Kidney (tissue), 14 donors: ENCODE measurements around the gene ACAD8. TPM values are rescaled to one million over a fixed set of nuclear protein-coding genes. Genes with fewer than 3 reads are reported as not detected.
"Not testable (repeated sequence)": the region's sequence is repeated elsewhere in the genome, so short reads cannot be mapped to it uniquely, and the experiment has no call there.

Experiments used
- DNase-seq, 5 donors: peaks; one replicate each; pipeline ENCODE4 v3.0.0-alpha.2; 2013 to 2020
- FAIRE-seq: peaks from 2 replicates; lab custom pipeline; 2012; peaks lifted over from hg19 to GRCh38; lab: Jason Lieb, UNC
- H3K27ac ChIP-seq, 2 donors: one replicate each; pipeline ENCODE4 v1.7.0; 2013; ENCODE audit warnings: low read depth in 2 of 2, low read length in 2 of 2, inconsistent platforms in 1 of 2
- H3K27me3 ChIP-seq: one replicate; pipeline ENCODE4 v1.7.1; 2013; ENCODE audit warnings: low read length, inconsistent platforms; ENCODE audit not compliant: control insufficient read depth, insufficient read depth
- H3K36me3 ChIP-seq, 3 donors: one replicate each; pipeline versions ENCODE4 v1.7.0 to v1.7.1; 2013; ENCODE audit warnings: low read length in 3 of 3, control low read depth in 1 of 3, inconsistent platforms in 1 of 3; ENCODE audit not compliant: insufficient read depth in 3 of 3, control insufficient read depth in 2 of 3
- H3K4me1 ChIP-seq, 3 donors: one replicate each; pipeline versions ENCODE4 v1.7.0 to v1.7.1; 2013; ENCODE audit warnings: low read length in 3 of 3, inconsistent platforms in 1 of 3, low read depth in 1 of 3; ENCODE audit not compliant: control insufficient read depth in 2 of 3, insufficient read depth in 2 of 3
- H3K4me3 ChIP-seq, 3 donors: one replicate each; pipeline versions ENCODE4 v1.7.0 to v1.8.1; 2013; ENCODE audit warnings: low read length in 3 of 3, control low read depth in 1 of 3, inconsistent platforms in 1 of 3
- H3K9ac ChIP-seq, 3 donors: one replicate each; pipeline versions ENCODE4 v1.7.0 to v1.7.1; 2013; ENCODE audit warnings: low read length in 3 of 3, control low read depth in 1 of 3, inconsistent platforms in 1 of 3
- H3K9me3 ChIP-seq, 3 donors: one replicate each; pipeline versions ENCODE4 v1.7.0 to v1.7.1; 2013; ENCODE audit warnings: low read length in 3 of 3, control low read depth in 1 of 3, inconsistent platforms in 1 of 3; ENCODE audit not compliant: control insufficient read depth in 2 of 3, insufficient read depth in 1 of 3
- intact Hi-C: fragments of 100-400 bp; cut with DNase I; formaldehyde crosslinking; loops from one replicate; pipeline ENCODE4 v1.11.1; 2022
- polyA plus RNA-seq: library from polyadenylated mRNA; stranded (reverse); fragments of 350-450 nt; fragmentation: Illumina TruSeq; extraction: RNeasy Lipid Tissue Mini Kit (QIAGEN cat#74804); gene quantifications from one replicate; pipeline ENCODE4 v1.2.3, GENCODE V29; 2014; ENCODE audit warnings: low read depth, low replicate concordance; ENCODE audit not compliant: insufficient read depth
- total RNA-seq: library from RNA; stranded (reverse); fragmentation: NEBNext Ultra II Directional; extraction: Animal tissue kit (Norgen Biotek cat#: 25700); gene quantifications from one replicate; pipeline ENCODE4 v1.2.1, GENCODE V29; 2021
- TF ChIP-seq, protein P1 (sequence below): IDR thresholded peaks from 3 replicates; pipeline ENCODE4 v1.5.1; 2012; ENCODE audit warnings: mild to moderate bottlenecking, moderate library complexity, borderline replicate concordance; ENCODE audit not compliant: insufficient read depth; ENCODE audit errors: extremely low read depth
- donor health status: control.
- donor health status: control.
- donor health status: control.
- donor health status: control.
- donor health status: control.
- donor health status: DM: yes; HTN: yes; CAD: no.
- donor health status: Normal renal cell carcinoma (clear cell type).

The ACAD8 gene
- total and polyA plus RNA-seq, 2 donors from 2014 or later = 28.1 to 42.1 TPM

DNA sequence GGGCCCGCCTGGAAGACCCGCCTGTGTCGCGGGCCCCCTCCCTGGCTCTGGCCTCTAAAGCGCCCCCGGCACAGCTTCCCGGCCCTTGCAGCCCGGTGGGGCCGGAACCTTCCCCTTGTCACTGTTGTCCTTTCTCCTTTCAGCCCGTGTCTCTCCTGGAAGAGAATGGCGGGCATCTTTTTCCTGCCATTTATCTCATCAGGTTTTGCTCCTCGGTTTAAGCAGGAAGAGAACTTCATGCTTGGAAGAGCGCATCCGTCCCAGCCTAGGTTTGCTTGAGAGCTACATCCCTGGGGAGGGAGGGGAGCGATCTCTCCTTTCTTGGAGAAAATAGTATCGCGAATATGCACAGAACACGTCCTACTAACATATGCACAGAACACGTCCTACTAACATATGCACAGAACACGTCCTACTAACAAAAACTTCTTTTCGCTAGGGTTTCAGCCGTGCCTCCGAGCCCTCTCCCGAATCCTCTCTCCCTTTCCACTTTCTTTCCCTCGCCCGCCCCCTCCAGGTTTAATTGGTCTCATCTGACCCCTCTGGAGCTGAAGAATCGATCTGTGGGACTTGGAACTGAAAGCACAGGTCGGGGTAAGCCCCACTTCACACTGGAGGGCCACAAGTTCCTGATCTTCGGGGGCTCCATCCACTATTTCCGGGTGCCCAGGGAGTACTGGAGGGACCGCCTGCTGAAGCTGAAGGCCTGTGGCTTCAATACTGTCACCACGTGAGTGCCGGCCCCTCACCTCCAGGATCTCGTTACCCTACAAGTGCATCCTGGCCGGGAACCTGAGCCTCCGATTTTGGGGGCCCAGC lies 24.0 kb downstream of the ACAD8 start:
- peak in 2 of 5 donors; percentile 67 for DNase-seq
- intact Hi-C loops = no loop called here
- Histone ChIP-seq H3K9me3 (no peaks in the 10 kb centered on the region), H3K4me1 (peaks cover 0 to 9% (median 0%) of the 10 kb centered on the region in 3 donors), H3K27me3 (peaks cover 25% of the 10 kb centered on the region), H3K27ac (no peak overlapping the region), H3K36me3 (no peaks in the 10 kb centered on the region), H3K9ac (no peak overlapping the region), H3K4me3 (no peak overlapping the region)
- FAIRE-seq = no peak
- TF ChIP-seq, protein P1, sequence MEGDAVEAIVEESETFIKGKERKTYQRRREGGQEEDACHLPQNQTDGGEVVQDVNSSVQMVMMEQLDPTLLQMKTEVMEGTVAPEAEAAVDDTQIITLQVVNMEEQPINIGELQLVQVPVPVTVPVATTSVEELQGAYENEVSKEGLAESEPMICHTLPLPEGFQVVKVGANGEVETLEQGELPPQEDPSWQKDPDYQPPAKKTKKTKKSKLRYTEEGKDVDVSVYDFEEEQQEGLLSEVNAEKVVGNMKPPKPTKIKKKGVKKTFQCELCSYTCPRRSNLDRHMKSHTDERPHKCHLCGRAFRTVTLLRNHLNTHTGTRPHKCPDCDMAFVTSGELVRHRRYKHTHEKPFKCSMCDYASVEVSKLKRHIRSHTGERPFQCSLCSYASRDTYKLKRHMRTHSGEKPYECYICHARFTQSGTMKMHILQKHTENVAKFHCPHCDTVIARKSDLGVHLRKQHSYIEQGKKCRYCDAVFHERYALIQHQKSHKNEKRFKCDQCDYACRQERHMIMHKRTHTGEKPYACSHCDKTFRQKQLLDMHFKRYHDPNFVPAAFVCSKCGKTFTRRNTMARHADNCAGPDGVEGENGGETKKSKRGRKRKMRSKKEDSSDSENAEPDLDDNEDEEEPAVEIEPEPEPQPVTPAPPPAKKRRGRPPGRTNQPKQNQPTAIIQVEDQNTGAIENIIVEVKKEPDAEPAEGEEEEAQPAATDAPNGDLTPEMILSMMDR = no peak

DNA sequence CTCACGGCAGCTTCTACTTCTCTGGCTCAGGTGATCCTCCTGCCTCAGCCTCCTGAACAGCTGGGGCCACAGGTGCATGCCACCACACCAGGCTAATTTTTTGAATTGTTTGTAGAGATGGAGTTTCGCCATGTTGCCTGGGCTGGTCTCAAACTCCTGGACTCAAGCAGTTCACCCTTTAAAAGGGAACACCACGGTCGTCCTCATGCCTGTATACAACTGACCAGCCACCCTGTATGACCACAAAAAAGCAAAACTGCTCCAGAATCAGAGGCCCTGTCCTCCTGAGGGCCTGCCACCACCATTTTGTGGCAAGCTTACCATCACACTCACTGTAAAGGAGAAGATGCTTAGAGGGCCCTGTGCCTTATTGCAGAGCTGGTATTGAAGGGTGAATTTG lies 25.0 kb downstream of the ACAD8 start:
- intact Hi-C loops = no loop called here
- Histone ChIP-seq H3K36me3 (no peaks in the 10 kb centered on the region), H3K4me1 (peaks cover 0 to 9% (median 0%) of the 10 kb centered on the region in 3 donors), H3K4me3 (no peak overlapping the region), H3K27ac (no peak overlapping the region), H3K9me3 (no peaks in the 10 kb centered on the region), H3K27me3 (peaks cover 21% of the 10 kb centered on the region), H3K9ac (no peak overlapping the region)
- DNase-seq = no peak
- TF ChIP-seq, protein P1 = no peak
- FAIRE-seq = no peak

DNA sequence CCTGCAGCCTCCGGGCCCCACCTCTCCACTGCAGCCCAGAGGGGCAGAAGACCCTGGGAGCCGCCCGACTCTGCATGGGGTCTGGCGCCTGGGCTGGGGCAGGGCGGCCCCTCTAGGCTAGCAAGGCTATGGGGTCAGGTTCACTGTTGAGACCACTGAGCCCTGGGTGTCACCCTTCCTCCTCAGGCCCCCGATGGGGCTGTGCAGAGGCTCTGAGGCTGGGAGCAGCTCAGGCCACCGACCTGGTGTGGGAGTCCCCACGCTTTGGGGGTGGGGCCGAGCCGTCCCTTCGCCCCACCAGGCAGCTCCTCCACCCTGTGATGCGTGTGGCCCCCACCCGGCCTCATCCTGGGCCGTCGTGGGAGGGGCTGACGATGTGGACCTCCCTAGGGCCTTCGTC lies 28.3 kb downstream of the ACAD8 start:
- H3K4me1 ChIP-seq, H3K36me3 ChIP-seq, H3K9me3 ChIP-seq, DNase-seq, H3K27ac ChIP-seq, H3K4me3 ChIP-seq, H3K9ac ChIP-seq, FAIRE-seq, H3K27me3 ChIP-seq, intact Hi-C loops: not testable (repeated sequence)

DNA sequence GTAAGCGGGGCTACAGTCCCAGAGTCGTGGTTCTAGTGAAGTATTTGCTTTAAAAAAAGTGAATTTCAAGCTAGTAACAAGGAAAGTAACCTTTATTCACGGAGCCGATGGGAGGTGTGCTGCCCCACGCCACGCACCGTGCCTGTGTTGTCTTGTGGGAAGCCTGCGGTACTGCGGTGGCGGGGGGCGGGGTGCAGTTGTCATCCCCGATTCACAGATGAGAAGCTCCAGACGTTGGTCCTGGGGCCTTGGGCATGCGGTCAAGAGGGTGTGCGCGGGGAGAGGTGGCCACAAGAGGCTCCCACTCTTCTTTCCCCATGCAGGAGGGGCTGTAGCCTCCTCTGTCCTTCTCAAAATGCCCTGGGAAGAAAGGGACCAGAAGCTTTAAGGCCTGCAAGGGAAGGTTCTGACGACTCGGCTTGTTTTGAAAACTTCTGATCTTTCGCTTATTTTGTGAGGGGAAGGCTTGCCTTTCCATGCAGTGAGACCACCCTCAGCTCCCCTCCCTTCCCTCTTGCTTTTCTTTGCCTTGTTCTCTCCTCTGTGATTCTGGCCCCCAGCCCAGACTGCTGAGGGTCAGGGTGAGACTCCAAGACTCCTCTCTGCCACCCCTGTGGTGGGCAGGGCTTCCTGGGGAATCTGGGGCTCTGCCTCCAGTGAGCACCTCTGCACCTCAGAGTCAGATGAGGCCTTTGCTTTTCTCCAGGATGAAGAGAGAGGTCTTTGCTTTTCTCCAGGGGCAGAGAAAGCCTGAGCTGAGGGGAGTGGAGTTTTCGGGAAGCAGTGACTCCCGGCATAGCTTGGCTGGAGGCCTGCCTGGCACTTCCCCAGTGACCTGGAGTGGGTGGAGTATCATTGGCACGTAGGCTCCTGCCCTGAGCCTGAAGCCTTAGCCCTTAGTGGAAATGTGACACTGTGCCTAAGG lies 29.0 kb downstream of the ACAD8 start:
- H3K4me1 ChIP-seq = no peaks in the 10 kb centered on the region
- no peak for DNase-seq
- no peaks in the 10 kb centered on the region for H3K9me3 ChIP-seq
- H3K9ac ChIP-seq = no peak overlapping the region
- no peaks in the 10 kb centered on the region for H3K36me3 ChIP-seq
- no peak overlapping the region for H3K27ac ChIP-seq
- peaks cover 6% of the 10 kb centered on the region for H3K27me3 ChIP-seq
- H3K4me3 ChIP-seq = no peak overlapping the region
- FAIRE-seq = no peak
- TF ChIP-seq, protein P1 = no peak
- intact Hi-C loops = no loop called here
